HG03460 (cell line): ENCODE data around the gene ARHGDIG.
"Not testable (repeated sequence)": the region's sequence is repeated elsewhere in the genome, so short reads cannot be mapped to it uniquely, and the experiment has no call there.

Experiments
- ATAC-seq: cut with Tn5 transposase; IDR thresholded peaks from one replicate; pipeline ENCODE4 v1.9.1; 2021; ENCODE audit not compliant: unreplicated experiment

The ARHGDIG gene

DNA sequence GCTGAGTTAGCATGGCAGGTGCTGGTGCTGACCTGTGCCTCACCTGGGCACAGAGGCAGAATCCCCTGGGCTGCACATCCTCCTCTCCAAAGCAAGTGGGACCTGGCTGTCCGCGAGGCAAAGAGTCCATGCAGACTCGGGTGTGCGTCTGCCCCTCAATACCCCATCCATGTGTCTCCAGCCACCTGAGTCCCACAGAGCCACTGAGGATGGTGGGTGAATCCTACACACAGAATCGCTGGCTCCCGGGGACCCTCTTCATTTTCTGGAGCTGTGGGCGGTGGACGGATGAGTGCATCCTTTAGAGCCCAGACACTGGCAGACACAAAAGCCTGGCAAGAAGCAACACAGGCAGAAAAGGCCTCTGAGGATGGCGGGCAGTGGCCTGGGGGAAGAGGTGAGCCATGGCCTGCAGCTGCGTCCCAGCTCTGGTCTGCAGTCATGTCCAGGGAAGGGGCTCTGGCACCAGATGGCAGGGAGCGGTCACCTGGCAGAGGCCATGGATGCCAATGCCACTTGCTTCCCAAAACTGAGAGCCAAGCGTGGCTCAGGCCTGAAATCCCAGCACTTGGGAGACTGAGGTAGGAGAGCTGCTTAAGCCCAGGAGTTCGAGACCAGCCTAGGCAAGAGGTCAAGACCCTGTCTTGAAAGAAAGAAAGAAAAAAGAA lies 42.2 kb downstream of the ARHGDIG start:
- ATAC-seq, result no peak

DNA sequence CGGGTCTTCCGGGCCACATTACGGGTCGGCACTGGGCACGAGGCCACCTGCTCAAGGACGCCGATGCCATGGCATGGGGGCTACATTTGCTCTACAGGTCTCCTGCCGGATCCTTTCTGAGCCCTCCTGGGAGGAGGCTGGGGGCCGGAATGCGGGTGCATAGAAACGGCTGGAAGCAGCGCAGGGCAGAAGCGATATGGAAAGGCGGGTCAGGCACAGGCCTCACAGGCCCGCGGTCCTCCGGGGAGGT lies 43.7 kb downstream of the ARHGDIG start:
- ATAC-seq, result no peak

DNA sequence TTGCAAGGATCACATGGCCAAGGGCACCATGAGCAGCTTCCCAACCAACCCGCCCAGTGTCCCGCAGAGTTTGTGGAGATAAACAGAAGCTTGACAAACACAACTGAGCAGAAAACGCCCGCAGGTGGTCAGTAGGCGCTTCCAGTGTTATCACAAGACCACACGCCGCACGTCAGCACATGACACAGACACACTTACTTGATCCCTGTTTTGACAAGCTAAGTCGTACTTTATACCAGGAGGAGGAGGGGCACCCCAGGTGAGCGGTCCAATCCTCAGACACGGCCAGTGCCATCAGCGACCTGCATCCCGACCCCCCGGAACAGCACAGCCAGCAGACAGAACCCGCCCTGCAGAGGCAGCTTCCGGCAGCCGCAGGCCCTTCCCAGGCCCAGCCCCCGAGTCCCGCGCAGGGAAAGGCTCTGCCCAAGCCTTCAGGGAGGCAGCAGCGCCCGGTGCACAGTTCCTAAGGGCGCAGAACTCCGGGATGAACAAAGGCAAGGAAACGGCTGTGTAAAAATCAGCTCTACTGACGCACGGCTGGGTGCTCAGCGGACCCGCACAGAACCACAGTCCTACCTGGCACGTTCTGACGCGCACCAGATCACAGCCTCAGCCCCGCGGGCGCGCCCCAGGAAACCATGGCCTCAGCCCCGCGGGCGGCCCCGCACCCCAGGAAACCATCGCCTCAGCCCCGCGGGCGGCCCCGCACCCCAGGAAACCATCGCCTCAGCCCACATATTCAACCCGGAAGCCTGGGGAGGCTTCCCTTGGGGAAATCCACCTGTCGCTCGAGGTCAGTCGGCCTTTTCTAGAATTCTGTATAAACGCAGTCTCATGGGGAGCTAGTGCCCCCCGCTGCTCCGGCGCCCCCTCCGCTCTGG lies 44.3 kb downstream of the ARHGDIG start:
- ATAC-seq, result no peak

DNA sequence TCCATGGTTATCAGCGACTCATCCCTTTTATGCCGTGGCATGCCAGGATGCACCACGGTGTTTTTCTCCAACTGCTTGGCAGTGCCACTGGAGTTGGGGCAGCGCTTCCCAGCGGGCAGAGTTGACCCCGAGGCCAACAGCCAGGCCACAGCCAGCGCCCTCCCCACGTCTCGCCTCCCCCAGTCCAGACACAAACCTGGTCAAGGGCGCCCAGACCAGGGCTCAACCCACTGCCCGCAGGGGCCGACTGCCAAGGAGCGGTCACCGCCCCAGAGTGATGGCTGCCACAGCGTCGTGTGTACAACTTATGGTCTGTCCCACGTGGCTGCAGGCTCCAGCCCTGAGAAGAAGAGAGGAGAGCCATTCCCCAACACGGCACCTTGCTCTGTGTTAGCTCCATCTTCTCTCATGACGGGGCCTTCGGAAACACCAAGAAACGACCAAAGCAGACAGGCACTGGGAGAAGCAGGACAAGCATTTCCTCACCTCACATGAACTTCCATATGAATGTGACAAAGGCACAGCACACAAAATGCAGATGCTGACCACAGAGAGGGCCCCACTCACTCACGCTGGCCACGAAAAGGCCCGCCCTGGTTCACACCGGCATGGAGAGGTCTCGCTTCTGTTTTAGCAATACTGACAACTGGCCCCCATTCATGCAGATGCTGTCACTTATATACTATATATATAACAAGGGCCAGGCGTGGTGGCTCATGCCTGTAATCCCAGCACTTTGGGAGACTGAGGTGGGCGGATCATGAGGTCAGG lies 45.2 kb downstream of the ARHGDIG start:
- no peak for ATAC-seq

DNA sequence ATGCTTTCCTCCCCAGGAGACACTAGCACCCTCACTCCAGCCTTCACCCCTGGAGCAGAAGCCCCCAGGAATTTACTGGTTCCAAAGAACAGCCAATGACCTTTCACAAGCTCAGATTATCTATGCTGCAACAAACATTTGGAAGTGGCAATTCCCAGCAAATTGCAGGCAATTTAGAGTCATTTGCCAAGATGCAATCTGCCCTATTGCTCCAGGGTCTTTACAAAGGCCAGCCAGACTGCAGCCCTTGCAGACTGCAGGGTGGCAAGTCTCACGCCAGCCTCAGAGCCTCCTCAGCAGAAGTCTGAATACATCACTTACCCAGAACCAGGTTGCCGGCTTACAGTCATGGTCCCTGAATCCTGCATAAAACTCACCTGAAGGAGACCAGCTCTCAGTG lies 50.4 kb downstream of the ARHGDIG start:
- no peak for ATAC-seq

DNA sequence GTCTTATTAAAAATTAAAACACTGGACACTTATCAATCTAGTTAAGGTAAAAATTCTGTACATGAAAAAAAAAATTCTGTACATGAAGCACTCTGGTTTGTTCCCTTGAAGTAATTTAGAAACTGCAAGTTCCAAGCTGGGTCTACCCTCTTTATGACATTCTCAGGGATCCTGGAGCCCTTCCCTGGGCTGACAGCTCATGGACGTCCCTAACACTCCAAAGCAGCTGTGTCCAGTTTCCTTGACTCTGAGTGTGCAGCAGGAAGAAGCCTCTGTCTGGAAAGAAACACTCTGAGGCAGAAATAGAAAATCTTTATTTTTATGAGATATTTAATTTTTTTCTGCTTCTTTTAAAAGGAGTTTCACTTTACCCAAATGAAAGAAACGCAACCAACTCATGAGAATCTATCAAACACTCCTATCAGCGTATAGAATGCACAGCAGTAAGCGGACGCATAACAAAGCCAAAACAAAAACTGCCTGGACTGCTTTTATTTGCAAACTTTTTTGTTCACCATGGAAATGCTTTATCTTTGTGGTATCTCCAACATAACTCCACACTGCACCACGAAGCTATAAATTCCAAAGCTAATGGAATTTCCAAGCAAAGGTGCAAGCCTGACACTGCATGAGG lies 50.9 kb downstream of the ARHGDIG start:
- not testable (repeated sequence) for ATAC-seq
